CD4-positive, alpha-beta T cell treated with Interleukin-17A for 1 hour (primary cell): Measurements from ENCODE around the gene ZNF410.
"Not testable (repeated sequence)": the region's sequence is repeated elsewhere in the genome, so short reads cannot be mapped to it uniquely, and the experiment has no call there.

ENCODE experiments used
- DNase-seq: peaks from one replicate; pipeline ENCODE4 v3.0.0-alpha.2; 2020

The ZNF410 gene

GRCh38 chr14:73887694-73888459 is 1.2 kb downstream of the ZNF410 start:
- DNase-seq, result peak; percentile 20

- no peak for DNase-seq
Measured at GRCh38 chr14:73888460-73888725, 1.7 kb downstream of the ZNF410 start.

- DNase-seq, result no peak
Measured at GRCh38 chr14:73888971-73889370, 2.3 kb downstream of the ZNF410 start.

GRCh38 chr14:73889376-73889775 is 2.7 kb downstream of the ZNF410 start:
- DNase-seq, result no peak

- not testable (repeated sequence) for DNase-seq
Measured at GRCh38 chr14:73894180-73894687, 7.6 kb downstream of the ZNF410 start.

GRCh38 chr14:73895939-73896338 is 9.3 kb downstream of the ZNF410 start:
- no peak for DNase-seq

GRCh38 chr14:73896521-73896920 is 9.9 kb downstream of the ZNF410 start:
- DNase-seq, result no peak

GRCh38 chr14:73903028-73903427 is 16.4 kb downstream of the ZNF410 start:
- DNase-seq, result no peak

- no peak for DNase-seq
Measured at GRCh38 chr14:73909681-73910080, 23.0 kb downstream of the ZNF410 start.

- no peak for DNase-seq
Measured at GRCh38 chr14:73913256-73913655, 26.6 kb downstream of the ZNF410 start.

GRCh38 chr14:73916324-73916723 is 29.7 kb downstream of the ZNF410 start:
- no peak for DNase-seq

- DNase-seq, result not testable (repeated sequence)
Measured at GRCh38 chr14:73919457-73919856, 32.8 kb downstream of the ZNF410 start.

- no peak for DNase-seq
Measured at GRCh38 chr14:73924337-73924736, 37.7 kb downstream of the ZNF410 start.

- peak; percentile 4 for DNase-seq
Measured at GRCh38 chr14:73935666-73936065, 49.0 kb downstream of the ZNF410 start.

- no peak for DNase-seq
Measured at GRCh38 chr14:73936548-73936947, 49.9 kb downstream of the ZNF410 start.

- DNase-seq, result no peak
Measured at GRCh38 chr14:73937012-73937411, 50.4 kb downstream of the ZNF410 start.

GRCh38 chr14:73942180-73942579 is 55.5 kb downstream of the ZNF410 start:
- no peak for DNase-seq

GRCh38 chr14:73943083-73943482 is 56.4 kb downstream of the ZNF410 start:
- no peak for DNase-seq

- no peak for DNase-seq
Measured at GRCh38 chr14:73944432-73945158, 57.9 kb downstream of the ZNF410 start.

- no peak for DNase-seq
Measured at GRCh38 chr14:73945159-73945670, 58.6 kb downstream of the ZNF410 start.

- DNase-seq, result peak; percentile 95
Measured at GRCh38 chr14:73949752-73950734, 63.4 kb downstream of the ZNF410 start, which contains the start of the genes COQ6 and FAM161B. Gene COQ6 (plus strand): TSS chr14:73950302. CDS start chr14:73950333, 31 bp downstream. Gene FAM161B (minus strand): TSS chr14:73950094. CDS start chr14:73950026, 68 bp downstream.

- no peak for DNase-seq
Measured at GRCh38 chr14:73953731-73954130, 67.1 kb downstream of the ZNF410 start.

GRCh38 chr14:73955674-73956073 is 69.0 kb downstream of the ZNF410 start:
- DNase-seq, result no peak
